Left cardiac atrium (tissue), 4 donors: ENCODE results near the gene MLST8. TPM values are rescaled to one million over a fixed set of nuclear protein-coding genes. Genes with fewer than 3 reads are reported as not detected.
"Not testable (repeated sequence)": the region's sequence is repeated elsewhere in the genome, so short reads cannot be mapped to it uniquely, and the experiment has no call there.

Source experiments
- ATAC-seq, 2 donors: fragments of 200-7000 bp; cut with Tn5 transposase; one replicate each; pipeline ENCODE4 v1.9.1; 2020; ENCODE audit warnings: mild to moderate bottlenecking in 2 of 2, moderate library complexity in 2 of 2
- DNase-seq: peaks from one replicate; pipeline ENCODE4 v3.0.0-alpha.2; 2020
- intact Hi-C, 2 donors: fragments of 100-400 bp; cut with DNase I; formaldehyde crosslinking; loops; one replicate each; pipeline versions ENCODE4 v1.14.1 to v1.15.1; 2022 to 2023
- total RNA-seq, 2 donors: library from RNA; stranded (reverse); fragmentation: NEBNext Ultra II Directional; extraction: Animal tissue kit (Norgen Biotek cat#: 25700); gene quantifications; one replicate each; pipeline ENCODE4 v1.2.1, GENCODE V29; 2021
- donor health status: DM: no; HTN: yes; CAD: no.
- donor health status: DM: no; HTN: yes; CAD: no; lungs with severe emphysema.
- donor health status: DM: yes; HTN: yes; CAD: no.
- donor health status: Dilated cardiomyopathy.

MLST8 gene
- total RNA-seq, 2 donors from 2014 or later = 24.9 to 26.9 TPM

- no peak for ATAC-seq
- no peak for DNase-seq
- intact Hi-C loops = no loop called here
Measured at GRCh38 chr16:2200313-2200712, 4.9 kb upstream of the MLST8 start.

DNA sequence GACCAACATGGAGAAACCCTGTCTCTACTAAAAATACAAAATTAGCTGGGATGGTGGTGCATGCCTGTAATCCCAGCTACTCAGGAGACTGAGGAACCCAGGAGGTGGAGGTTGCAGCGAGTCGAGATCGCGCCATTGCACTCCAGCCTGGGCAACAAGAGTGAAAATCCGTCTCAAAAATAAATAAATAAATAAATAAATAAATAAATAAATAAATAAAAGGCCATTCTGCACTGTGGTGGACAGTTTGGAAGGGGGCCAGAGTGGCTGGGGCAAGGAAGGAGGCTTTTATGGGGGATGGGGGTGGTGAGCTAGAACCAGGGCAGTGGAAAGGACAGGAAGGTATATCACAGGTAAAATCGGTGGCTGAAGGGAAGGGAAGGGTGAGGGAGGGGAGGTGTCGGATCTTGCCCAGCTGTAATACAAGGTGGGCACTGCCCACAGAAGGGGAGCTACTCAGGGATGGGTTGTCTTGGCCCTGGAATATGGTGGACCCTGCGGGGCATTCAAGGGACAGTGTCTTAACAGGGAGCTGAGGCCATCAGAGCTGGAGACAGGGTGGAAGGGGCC is 2.0 kb upstream of the MLST8 start:
- intact Hi-C loops, DNase-seq, ATAC-seq: not testable (repeated sequence)

GRCh38 chr16:2204416-2205103 is 694 bp upstream of the MLST8 start:
- ATAC-seq (no peak), DNase-seq (no peak)
- intact Hi-C loops = no loop called here

- no peak for DNase-seq
- peak; percentile 7 to 22 for ATAC-seq
- intact Hi-C loops = no loop called here
Measured at GRCh38 chr16:2205967-2206313, 686 bp downstream of the MLST8 start.

DNA sequence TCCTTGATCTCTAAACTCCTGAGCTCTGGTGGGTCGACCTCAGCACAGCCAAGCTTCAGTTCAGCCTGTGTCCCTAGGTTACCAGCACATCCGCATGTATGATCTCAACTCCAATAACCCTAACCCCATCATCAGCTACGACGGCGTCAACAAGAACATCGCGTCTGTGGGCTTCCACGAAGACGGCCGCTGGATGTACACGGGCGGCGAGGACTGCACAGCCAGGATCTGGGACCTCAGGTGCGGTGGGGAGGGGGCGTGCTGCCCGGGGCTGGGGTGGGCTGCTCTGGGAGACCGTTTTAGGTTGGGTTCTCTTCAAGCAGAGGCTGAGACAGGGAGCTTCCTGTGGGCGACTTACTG is 1.1 kb downstream of the MLST8 start:
- no peak for ATAC-seq
- no peak for DNase-seq

GRCh38 chr16:2206780-2207433 is 1.7 kb downstream of the MLST8 start:
- ATAC-seq (peak in 1 of 2 donors; percentile 4), DNase-seq (no peak)
- intact Hi-C loops = no loop called here

More for the DNA sequence above, 1.1 kb downstream of the MLST8 start:
- intact Hi-C loops = no loop called here

DNA sequence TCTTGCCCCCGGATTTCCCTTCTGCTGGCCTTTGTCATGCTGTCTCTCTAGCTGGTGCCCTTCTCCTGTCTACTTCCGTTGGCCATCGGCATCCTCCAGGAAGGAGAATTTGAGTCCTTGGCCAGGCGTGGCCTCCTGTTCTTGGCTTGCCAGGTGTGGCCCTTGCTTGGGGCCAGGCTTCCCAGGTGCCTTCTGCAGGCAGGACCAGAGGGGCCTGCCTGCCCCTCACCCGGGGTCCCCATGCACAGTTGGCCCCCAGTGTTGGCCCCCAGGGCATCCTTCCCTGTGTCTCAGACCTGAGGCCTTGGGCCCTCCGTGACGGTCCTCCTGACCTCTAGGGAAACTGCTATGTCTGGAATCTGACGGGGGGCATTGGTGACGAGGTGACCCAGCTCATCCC is 2.6 kb downstream of the MLST8 start:
- ATAC-seq (no peak), DNase-seq (no peak)
- intact Hi-C loops = no loop called here

DNA sequence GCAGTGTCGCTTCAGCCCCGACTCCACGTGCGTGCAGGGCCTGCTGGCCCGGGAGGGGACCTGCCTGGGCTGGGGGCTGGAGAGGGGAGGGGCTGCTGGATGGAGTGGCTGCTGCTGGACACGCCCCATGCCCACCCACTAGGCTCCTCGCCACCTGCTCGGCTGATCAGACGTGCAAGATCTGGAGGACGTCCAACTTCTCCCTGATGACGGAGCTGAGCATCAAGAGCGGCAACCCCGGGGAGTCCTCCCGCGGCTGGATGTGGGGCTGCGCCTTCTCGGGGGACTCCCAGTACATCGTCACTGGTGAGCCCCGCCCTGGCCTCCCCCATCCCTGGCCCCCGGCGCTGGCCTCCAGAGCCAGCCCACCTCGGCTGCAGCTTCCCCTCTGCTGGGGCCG is 3.1 kb downstream of the MLST8 start:
- ATAC-seq (no peak), DNase-seq (no peak)
- intact Hi-C loops = no loop called here

GRCh38 chr16:2208772-2209171 is 3.5 kb downstream of the MLST8 start:
- DNase-seq (no peak), ATAC-seq (no peak)
- intact Hi-C loops = no loop called here

DNA sequence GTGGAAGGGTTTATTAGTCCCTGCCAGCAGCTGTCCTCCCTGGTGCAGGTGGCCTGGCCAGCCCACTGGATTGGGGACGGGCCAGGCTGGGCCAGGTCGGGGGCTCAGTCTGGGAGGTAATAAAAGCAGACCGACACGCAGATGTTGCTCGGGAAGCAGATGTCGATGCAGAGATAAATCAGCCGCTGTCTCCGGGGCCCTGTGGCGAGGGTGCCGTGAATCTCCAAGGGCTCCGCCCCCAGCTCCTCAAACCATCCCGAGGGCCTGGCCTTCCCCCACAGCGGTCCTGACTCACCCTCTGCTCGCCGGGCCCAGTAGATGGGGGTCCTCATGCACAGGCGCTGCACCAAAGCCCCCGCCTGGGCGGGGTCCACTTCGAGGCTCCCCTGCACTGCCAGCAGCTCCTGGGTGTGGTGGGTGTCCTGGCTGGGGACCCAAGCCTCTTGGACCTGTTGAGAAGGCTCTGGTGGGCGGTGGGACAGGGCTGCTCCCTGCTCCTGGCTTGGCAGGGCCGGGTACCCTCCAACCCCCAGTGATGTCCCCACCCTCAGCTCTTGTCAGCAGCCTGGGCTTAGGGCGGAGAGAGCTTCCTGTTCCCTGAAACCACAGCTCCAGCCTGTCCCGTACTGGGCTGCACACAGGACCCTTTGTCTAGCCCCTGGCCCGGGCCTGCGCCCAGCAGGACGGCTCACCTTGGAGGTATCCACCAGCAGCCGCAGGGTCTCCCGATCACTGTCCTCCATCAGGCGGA is 4.2 kb downstream of the MLST8 start:
- intact Hi-C loops = loop anchor here in 1 of 2 donors (5.0 kb wide), 1 partner anchor 52 kb away; the partner anchor contains the start of gene TRAF7
- DNase-seq (no peak), ATAC-seq (no peak)

DNA sequence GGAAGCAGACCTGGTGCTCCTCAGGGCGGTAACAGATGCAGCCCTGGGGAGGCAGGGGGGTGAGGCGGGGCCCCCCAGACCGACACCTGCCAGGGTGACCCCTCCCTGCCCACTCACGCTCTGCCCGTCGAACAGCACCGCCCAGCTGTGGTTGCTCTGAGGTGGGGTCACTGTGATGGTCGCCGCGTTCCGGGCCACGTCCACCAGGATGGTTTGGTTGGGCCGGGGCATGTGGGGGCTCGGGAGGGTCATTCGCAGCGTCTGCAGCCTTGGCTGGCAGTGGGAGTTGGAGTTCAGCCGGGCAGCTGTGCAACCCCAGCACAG is 4.7 kb downstream of the MLST8 start:
- DNase-seq (no peak), ATAC-seq (no peak)
- intact Hi-C loops = loop anchor here in 1 of 2 donors (5.0 kb wide), 1 partner anchor 53 kb away; the partner anchor contains the start of gene TRAF7

- DNase-seq = no peak
- intact Hi-C loops = loop anchor here in 1 of 2 donors (5.0 kb wide), 1 partner anchor 53 kb away; the partner anchor contains the start of gene TRAF7
- ATAC-seq = no peak
Measured at GRCh38 chr16:2210386-2211365, 5.4 kb downstream of the MLST8 start, which contains the start of gene BRICD5. TSS of gene BRICD5 (minus strand) at chr16:2210863. CDS start at chr16:2210833, 30 bp downstream.

DNA sequence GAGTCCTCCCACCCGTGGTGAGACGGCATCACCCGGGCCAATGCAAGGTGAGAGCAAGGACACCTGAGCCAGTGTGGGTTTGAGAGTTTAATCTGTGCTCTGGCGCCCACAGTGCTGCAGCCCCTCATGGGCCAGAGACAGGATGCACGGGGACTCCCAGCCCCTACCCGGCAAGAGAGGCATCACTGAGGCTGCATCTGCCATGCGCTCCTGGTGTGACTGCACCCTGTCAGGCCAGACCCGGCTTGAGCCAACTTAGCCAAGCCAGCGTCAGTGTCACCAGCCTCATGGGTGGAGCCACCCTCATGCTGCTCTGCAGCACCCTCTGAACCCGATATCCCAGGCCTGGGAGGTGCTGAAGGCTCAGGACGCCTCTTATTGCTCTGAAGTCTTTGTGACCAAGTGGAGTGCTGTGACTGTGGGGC is 6.7 kb downstream of the MLST8 start:
- intact Hi-C loops = loop anchor here in 1 of 2 donors (5.0 kb wide), 1 partner anchor 55 kb away; the partner anchor contains the start of gene TRAF7
- no peak for DNase-seq

GRCh38 chr16:2212362-2213324 is 7.4 kb downstream of the MLST8 start:
- DNase-seq = no peak
- no peak for ATAC-seq
- intact Hi-C loops = loop anchor here in 1 of 2 donors (5.0 kb wide), 1 partner anchor 55 kb away; the partner anchor contains the start of gene TRAF7

More for the DNA sequence above, 6.7 kb downstream of the MLST8 start:
- no peak for ATAC-seq

DNA sequence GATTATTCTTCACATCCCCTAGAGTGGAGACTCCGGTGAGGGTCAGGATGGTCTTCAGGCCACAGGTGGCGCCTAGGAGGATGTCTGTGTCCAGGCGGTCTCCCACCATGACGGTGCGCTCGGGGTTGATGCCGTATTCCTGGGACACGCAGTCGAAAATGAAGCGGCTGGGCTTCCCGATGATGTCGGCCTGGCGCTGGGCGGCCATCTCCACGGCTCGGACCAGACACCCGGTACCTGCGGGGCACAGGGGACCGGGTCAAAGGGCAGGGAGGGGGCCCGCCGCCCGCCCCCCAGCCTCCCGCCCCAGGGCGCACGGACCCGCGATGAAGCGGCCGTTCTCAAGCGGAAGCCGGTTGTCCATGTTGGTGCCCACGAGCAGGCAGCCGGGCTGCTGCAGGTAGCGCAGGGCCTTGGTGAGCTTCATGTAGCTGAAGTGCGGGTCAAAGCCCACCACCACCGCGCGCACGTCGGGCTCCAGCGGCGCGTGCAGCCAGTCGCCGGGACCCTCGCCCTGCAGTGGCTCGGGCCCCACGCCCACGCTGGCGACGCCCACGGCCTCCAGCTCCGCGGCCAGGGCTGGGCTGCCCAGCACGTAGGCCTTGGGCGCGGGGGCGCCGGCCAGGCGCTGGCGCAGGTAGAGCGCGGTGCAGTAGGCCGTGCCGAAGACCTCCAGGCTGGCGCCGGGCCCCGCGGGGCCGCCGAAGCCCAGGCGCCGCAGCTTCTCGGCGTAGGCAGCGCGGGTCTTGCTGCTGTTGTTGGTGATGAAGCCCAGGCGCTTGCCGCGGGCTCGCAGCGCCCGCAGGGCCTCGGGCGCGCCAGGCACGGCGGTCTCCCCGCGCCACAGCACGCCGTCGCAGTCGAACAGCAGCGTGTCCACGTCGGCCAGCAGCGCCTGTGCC is 8.8 kb downstream of the MLST8 start:
- DNase-seq (no peak), ATAC-seq (no peak)
- intact Hi-C loops = loop anchor here in 1 of 2 donors (5.0 kb wide), 1 partner anchor 57 kb away; the partner anchor contains the start of gene TRAF7

GRCh38 chr16:2214719-2214968 is 9.4 kb downstream of the MLST8 start, which contains the start of gene PGP:
TSS of gene PGP (minus strand) at chr16:2214840. CDS start at chr16:2214777, 63 bp downstream.
- DNase-seq = no peak
- peak; percentile 91 for ATAC-seq
- intact Hi-C loops = loop anchor here in 1 of 2 donors (5.0 kb wide), 1 partner anchor 57 kb away; the partner anchor contains the start of gene TRAF7
